Heart left ventricle (tissue), 13 donors: ENCODE data around the gene CANT1.

Experiments used
- CTCF ChIP-seq, 12 donors: fragments of 200-600 bp; sonication (generic) in 4 of 12; IDR thresholded peaks; one replicate each; pipeline versions ENCODE4 v1.5.0 to v1.8.0; 2018 to 2022; ENCODE audit warnings: antibody characterized with exemption in 12 of 12, mild to moderate bottlenecking in 5 of 12
- POLR2A ChIP-seq, 2 donors: fragments of 450-650 bp; IDR thresholded peaks; one replicate each; pipeline ENCODE4 v1.6.1; 2017; ENCODE audit warnings: antibody characterized with exemption in 2 of 2, mild to moderate bottlenecking in 2 of 2, moderate library complexity in 2 of 2
- donor health status: ischemic (EF 13 %, LVEDD 7.1; RV severe dilation, severe dysfunction).
- donor health status: DM: no; HTN: yes; CAD: no.
- donor health status: DM: no; HTN: no; CAD: no.
- donor health status: ischemic (EF 25% LVEDD 6.9; RV normal size, moderate dysfunction).
- donor health status: ischemic (EF 25% LVEDD 5.7; RV mildly dilated, moderate dysfunction).
- donor health status: ischemic (EF 35%, LVEDD 5.7; RV mildly dilated, moderate dysfunction).
- donor health status: nonischemic (EF 11% LVEDD 7.7; RV severe dilation, severe dysfunction).
- donor health status: DM: yes; HTN: yes; CAD: no.
- donor health status: PGD.
- donor health status: ischemic (EF 29% LVEDD 5.4; RV normal size, mild dysfunction).
- donor health status: nonischemic (EF 23%, LVEDD 6.1; RV moderate dilation, normal function).

GRCh38 chr17:78954684-78955083 is 54.9 kb downstream of the CANT1 start:
- TF ChIP-seq CTCF (IDR thresholded peaks at IDR 0.05) (no peak), POLR2A (IDR thresholded peaks at IDR 0.05) (no peak)
